ENCODE results near the gene PLCB1.

Gene PLCB1

DNA sequence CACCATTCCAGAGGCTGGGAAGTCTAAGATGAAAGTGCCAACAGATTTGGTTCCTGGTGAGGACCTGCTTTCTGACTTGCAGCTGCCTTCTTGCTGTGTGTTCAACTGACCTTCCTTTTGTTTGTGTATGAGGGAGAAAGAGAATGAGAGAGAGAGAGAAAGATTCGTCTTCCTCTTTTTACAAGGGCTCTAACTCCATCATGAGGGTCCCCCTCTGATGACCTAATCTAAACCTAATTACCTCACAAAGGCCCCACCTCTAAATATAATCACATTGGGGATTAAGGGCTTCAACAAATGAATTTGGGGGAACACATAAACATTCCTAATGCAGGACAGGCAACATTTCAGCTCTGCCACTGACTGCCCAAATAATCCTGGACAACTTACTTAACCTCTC lies 130.7 kb downstream of the PLCB1 start:
- DNase-seq (ENCODE audit: low read depth): no peak
- TF ChIP-seq CTCF (IDR thresholded peaks at IDR 0.05; ENCODE audit: low read depth, low read length, missing control alignments): no peak
- H3K4me3 ChIP-seq (ENCODE audit: low read depth, low read length): no peak overlapping the region

- DNase-seq (ENCODE audit: low read depth): no peak
- no peak overlapping the region for H3K4me3 ChIP-seq (ENCODE audit: low read depth, low read length)
- TF ChIP-seq CTCF (IDR thresholded peaks at IDR 0.05; ENCODE audit: low read depth, low read length, missing control alignments): no peak
Observed at GRCh38 chr20:8265588-8265987, 133.5 kb downstream of the PLCB1 start.

- H3K4me3 ChIP-seq (ENCODE audit: low read depth, low read length): no peak overlapping the region
- TF ChIP-seq CTCF (IDR thresholded peaks at IDR 0.05; ENCODE audit: low read depth, low read length, missing control alignments): no peak
- no peak for DNase-seq (ENCODE audit: low read depth)
Observed at GRCh38 chr20:8267009-8267408, 134.9 kb downstream of the PLCB1 start.

DNA sequence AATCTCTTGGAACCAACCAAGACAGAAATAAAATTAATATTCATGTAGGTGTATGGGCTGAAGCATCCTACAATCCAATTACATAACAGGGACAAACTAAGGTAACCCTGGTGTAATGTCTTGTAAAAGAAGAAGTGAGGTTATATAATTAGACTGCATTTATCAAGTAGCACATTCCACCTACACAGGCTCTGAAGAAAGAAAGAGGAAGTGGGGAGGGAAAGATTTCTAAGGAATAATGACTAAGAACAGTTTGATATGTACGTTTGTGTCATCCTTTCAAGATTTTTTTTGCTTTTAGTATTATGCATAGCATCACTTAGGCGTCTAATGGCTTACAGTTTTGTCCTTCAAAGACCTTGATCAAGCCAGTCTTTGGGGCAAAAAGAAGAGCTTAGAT lies 139.7 kb downstream of the PLCB1 start:
- no peak for TF ChIP-seq CTCF (IDR thresholded peaks at IDR 0.05; ENCODE audit: low read depth, low read length, missing control alignments)
- no peak for DNase-seq (ENCODE audit: low read depth)
- H3K4me3 ChIP-seq (ENCODE audit: low read depth, low read length): no peak overlapping the region

DNA sequence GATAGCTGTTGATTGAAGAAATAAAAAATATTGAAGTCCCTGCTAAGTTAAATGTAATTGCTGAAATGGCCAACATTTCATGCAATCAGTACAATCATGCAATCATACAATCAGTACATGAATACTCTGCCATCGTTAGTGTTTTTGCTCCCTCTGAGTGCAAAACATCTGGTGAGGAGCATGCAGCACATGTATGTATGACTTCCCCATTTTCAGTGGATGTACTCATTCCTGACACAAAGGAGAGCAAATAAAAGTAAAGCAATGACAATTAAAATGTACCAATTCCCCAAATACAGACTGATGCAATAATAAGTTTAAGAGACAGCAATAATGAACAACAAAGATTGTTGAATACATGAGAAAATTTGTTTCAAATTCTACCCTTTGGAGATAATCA lies 140.7 kb downstream of the PLCB1 start:
- DNase-seq (ENCODE audit: low read depth): no peak
- TF ChIP-seq CTCF (IDR thresholded peaks at IDR 0.05; ENCODE audit: low read depth, low read length, missing control alignments): no peak
- H3K4me3 ChIP-seq (ENCODE audit: low read depth, low read length): no peak overlapping the region

- TF ChIP-seq CTCF (IDR thresholded peaks at IDR 0.05; ENCODE audit: low read depth, low read length, missing control alignments): no peak
- no peak for DNase-seq (ENCODE audit: low read depth)
- H3K4me3 ChIP-seq (ENCODE audit: low read depth, low read length): no peak overlapping the region
Observed at GRCh38 chr20:8284902-8285301, 152.8 kb downstream of the PLCB1 start.

GRCh38 chr20:8287340-8287739 lies 155.3 kb downstream of the PLCB1 start:
- no peak overlapping the region for H3K4me3 ChIP-seq (ENCODE audit: low read depth, low read length)
- TF ChIP-seq CTCF (IDR thresholded peaks at IDR 0.05; ENCODE audit: low read depth, low read length, missing control alignments): no peak
- no peak for DNase-seq (ENCODE audit: low read depth)
